CD4-positive, alpha-beta T cell treated with Interleukin-6 for 4 hours (primary cell): Measurements from ENCODE around the gene LEPROT.

Experiments
- DNase-seq: peaks from one replicate; pipeline ENCODE4 v3.0.0-alpha.2; 2020; ENCODE audit warnings: mixed read lengths

LEPROT gene

DNA sequence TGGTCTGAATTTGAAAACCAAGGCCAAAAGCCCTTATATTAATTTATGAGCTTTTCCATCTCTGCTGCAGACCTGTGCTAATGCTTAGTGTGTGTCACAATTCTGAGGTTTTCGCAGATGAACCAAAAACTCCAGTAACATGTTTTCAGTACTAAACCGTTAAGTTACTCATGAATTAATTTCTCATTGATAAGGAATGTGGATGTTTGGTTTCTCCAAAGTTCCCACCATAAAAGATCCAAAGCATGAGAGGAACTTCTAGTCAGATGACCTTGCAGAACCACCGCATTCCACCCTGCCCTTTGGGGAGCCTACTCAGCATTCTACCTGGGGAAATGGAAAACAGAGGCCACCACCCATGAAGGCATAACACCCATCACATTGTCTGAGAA is 7.5 kb upstream of the LEPROT start:
- no peak for DNase-seq

DNA sequence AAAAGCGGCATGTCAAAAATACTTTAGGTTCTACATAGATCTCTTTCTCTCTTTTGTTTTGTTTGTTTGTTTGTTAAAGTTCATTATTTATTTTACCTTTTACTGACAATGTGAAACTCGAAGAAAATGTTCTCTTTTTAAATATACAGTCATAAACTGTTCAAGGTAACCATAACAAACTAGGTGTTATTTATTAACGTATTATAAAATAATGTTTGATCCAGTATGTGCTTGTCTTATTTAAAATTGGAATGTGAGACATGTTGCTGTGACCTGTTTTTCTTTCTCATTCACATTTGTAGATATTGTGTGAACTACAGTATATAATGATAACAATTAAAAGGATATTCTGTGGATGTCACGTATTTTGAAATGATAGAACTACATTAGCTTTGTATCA is 5.9 kb upstream of the LEPROT start:
- DNase-seq: no peak

DNA sequence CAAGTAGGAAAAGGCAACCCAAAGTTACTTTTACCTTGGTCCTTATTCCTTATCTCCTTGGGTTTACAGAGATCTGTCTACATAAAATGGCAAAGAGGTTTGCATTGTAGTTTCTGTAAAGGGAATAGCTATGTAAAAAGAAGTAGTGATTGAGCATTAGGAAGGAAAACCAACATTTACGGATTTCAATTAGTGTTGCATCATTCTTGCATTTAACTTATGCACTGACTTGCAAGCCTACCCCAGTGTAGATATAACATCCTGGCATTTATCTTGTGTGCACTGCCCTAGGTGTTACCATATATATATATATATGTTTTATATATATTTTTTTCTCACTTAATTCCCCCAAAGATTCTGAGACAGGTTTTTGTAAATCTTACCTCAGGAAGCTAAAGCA is 3.7 kb upstream of the LEPROT start:
- DNase-seq: no peak

DNA sequence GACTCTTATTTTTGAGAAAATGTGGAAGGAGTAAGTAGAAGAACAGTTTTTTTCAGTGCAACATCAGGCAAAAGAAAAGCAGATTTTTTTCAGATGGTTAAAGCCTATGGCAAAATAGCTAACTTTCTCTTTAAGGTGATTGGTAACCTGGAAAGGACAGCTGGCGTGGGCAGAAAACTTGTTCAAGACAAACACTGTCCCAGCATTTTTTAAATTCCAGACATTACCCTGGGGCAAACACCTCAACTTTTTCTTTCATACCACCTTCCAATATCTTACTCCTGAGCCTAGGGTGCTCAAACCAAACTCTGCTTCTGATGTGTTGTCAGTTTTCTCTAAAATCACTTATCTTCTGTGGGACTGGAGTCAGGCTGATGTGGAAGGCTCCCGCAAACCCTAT is 2.7 kb upstream of the LEPROT start:
- no peak for DNase-seq

DNA sequence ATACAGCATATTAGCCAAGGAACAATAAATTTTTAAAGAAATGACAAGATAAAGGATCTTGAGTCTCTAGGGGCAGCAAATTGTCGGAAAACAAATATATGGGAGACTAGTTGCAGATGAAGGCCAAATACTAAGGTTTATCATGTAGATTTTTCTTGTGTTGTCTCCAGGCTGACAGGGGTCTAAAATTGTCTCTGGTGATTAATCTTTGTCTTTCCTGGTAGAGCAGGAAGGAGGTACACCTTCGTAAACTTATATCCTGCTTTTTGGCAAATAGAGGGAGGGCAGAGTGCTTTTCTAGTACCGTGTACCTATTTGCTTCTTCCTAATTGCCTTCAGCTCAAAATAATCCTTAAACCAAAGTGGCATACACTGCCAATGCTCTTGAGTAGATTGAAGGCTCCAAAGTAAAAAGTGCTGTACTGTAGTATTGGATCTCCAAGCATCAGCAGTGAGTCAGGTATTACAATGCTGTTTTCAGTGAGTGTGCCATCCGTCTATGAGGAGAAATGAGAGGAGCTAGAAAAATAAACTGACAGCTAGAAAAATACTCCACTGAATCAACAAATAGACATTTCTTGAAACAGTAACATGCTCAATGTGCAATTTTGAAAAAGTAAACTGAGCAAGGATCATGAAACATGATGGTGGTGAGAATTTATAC is 1.8 kb upstream of the LEPROT start:
- DNase-seq: no peak

DNA sequence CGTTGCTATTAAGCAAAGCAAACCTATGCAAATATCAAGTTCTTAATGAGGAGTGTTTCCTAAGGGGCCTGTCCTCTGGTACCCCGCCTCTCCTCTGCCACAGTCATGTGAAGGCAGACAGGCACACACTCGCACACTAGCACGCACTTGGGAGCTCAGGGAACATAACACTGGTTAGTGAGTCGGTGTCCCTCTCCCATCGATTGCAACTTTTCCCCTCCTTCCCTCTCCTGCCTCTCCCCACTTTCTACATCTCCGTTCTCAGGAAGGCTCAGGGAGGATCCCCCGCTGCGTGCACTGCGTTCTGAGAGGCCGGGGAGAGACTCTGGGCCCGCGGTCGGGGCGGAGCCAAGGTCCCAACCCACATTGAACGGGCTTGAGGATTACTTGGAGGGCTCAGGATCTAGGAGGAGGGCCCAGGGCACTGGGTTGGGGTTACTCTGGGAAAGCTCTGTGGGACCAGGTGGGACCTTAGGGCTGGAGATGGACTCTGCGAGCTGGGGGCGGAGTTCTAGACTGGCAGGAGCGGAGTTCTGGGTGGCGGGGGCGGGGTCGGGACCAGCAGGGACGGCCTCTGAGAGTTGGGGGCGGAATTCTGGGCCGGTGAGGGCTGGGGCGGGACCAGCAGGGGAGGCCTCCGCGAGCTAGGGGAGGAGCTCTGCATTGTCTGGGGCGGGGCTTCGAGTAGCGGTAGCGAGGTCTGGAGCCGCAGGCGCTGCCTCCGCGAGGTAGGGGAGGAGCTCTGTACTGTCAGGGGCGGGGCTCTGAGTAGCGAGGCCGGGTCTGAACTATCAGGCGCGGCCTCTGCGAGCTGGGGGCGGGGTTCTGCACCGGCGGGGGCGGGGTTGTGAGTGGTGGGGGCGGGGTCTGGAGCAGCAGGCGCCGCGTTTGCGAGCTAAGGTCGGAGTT is 533 bp upstream of the LEPROT start:
- peak; percentile 99 for DNase-seq

DNA sequence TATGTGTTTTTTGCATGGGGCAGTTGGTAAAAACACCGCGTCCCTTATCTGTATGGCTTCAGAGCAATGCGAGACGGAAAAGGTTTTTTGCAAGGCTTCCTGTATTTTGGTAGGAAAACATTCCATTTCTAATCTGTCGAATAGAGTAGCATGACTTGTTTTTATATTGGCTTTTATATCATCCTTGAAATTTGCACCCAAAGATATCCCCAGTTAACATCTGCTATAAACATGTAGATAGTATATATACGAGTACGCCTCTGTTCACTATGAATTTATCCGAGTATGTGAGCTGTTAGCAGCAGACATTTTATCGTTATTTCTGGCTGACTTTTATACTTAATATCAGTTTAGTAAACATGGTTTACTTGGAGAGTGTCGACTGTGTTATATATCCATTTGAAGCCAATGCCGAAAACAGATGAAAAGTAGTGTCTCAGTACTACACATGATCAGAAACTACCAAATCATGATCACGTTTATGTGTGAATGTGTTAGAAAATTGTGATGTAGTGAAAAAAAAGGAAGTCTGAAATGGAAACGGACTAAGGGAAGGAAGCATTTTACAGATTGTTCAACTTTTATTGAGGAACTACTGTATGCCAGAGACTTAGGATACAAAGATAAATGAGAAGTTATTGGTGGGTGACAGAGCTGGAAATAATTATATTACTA is 1.0 kb downstream of the LEPROT start:
- DNase-seq: peak; percentile 4

DNA sequence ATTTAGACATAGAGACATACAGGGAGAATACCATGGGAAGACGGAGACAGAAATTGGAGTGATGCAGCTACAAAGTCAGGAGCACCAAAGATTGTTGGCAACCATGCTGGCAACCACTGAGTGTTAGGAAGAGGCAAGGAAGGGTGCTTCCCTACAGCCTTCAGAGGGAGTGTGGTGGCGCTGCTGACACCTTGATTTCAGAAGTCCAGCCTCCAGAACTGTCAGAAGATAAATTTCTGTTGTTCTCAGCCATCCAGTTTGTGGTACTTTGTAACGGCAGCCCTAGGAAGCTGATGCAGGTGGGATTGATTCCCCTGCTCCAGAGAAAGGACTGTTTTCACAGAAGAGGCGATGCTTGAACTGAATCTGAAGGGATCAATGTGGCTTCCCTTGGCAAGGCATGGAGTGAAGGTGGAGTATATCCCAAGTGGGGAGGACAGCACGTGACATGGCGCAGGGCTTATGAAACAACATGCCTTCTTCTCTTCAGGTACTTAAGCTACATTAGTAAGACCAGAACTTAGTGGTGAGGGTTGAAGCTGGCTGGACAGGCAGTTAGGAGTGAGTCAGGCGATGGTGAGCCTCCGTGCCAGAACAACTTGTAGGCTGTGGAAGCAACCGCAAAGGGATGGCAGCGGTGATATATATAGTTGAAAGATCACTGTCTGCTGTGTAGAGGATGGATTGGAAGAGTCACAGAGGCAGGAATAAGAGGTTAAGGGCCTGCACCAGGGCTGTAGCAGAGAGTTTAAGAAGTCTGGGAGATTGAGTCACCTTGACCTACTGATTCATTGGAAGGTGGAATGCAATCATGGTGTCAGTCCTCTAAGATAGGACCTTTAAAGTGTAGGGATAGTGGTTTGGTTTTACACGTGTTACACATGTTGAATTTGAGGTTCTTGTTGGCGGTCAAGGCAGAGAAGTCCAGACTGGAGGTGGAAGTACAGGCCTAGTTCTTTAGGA is 2.1 kb downstream of the LEPROT start:
- DNase-seq: no peak

DNA sequence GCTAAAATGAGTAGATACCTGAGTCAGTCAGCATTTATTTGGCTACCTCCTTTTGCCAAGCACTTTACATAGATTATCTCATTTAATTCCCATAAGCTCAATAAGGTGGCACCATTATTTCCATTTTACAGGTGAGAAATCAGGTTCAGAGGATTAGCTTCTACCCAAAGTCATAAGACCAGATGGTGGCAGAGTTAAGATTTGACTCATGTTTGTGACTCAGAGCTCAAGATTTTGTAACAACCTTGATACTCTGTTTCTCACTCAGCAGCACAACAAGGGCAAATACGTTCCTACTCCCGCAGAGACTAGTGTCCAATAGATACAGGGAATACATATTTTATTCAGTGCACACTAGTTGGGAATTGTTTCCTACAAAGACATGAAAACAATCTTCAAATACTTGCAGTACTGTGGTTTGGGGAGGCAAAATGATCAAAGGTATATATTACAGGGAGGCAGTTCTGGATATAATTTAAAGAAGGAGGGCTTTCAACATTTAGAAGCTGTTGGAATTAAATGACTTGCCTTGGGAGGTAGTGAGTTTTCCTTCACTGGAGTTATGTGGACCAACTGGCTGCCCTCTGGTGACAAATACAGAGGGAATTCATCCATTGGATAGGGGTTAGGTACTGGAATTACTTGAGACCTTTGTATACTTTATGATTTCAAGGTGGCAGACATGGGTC is 3.6 kb downstream of the LEPROT start:
- DNase-seq: no peak

DNA sequence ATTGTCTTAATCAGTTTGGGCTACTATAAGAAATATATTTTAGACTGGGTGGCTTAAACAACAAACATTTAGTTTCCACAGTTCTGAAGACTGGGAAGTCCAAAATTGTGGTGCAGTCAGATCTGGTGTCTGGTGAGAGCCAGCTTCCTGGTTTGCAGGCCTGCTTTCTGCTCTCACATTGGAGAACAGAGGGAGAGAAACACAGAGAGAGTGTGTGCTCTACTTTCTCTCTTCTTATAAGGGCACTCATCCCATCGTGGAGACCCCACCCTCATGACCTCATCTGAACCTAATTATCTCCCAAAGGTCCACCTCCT is 4.1 kb downstream of the LEPROT start:
- no peak for DNase-seq

DNA sequence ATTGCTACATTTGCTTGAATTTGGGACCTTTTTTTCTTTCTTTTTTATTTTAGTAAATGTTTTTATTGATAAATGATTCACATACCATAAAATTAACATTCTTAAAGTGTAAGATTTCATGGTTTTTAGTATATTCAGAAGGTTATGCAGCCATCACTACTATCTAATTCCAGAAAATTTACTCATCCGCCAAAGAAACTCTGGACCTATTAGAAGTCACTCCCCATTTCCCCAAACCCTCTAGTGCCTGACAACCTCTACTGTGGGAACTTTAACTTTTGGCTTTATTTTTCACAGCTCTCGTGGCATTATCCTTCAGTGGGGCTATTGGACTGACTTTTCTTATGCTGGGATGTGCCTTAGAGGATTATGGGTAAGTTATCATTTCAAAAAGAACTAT is 4.5 kb downstream of the LEPROT start:
- DNase-seq: no peak

DNA sequence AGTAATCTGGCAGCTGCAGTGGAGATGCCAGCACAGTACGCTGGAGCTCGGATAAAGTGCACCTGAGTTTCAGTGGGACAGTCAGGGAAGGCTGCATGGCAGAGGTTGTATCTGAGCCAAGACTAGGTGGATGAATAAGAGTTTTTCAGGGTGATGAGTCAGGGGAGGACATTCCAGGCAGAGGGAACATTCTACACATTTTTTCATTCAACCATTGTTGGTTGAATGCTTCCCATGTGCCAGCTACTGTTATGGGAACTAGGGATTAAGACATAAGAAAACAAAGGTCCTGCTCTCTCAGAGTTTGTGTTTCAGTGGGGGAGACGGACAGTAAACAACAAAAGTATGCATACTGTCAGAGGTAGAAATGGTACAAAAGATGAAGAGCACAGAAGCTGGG is 5.2 kb downstream of the LEPROT start:
- no peak for DNase-seq

DNA sequence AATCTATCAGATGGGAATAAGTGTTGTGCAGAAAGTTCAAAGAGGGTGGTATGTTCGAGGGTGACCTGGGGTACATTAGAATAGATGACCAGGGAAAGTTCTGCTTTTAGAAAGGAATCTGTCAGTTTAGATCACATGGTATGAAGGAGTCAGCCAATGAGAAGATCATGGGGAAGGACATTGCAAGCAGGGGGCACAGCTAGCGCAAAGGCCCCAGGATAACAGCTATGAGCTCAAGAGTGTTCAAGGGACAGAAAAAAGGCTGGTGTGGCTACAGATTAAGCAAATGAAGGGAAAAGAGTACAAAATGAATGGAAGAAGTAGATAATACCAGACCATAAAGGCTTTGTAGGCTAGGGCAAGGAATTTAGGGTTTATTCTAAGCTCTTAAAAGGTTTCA is 8.6 kb downstream of the LEPROT start:
- DNase-seq: no peak

DNA sequence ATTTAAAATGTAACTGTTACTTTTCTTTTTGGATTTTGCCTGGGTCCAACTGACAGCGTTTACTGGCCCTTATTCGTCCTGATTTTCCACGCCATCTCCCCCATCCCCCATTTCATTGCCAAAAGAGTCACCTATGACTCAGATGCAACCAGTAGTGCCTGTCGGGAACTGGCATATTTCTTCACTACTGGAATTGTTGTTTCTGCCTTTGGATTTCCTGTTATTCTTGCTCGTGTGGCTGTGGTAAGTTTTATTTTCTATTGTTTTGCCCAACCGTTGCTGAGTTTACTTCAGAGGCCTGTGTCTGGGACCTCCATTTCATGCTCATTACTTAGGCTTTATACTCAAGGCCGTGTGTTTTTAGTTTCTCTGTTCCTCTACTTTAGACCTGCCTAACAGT is 9.3 kb downstream of the LEPROT start:
- DNase-seq: no peak

DNA sequence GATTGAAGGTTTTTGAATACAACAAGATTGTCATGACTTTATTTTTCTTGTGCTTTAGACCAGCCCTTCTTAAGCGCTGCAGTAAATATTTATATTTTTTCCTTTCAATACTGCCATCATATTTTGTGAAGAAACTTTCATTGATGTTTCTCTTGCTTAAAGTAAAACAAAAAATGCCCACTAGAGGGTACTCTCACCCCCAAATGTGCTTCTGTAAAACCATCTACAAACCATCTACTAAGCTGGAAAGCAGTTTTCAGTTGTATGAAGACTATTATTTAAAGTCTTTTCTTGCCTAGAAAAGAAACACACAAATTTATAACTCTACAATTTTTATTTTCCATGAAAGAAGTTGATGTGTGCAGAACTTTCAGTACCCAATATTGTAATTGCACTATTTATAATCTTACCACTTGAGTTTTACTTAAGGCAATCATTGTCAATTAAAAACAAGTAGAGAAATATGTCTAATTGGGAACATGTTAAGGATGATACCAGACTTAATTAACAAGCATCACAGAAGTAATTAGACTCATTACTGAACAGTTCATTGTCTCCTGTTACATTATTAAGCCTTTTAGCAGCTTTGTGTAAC is 10.7 kb downstream of the LEPROT start:
- DNase-seq: no peak

DNA sequence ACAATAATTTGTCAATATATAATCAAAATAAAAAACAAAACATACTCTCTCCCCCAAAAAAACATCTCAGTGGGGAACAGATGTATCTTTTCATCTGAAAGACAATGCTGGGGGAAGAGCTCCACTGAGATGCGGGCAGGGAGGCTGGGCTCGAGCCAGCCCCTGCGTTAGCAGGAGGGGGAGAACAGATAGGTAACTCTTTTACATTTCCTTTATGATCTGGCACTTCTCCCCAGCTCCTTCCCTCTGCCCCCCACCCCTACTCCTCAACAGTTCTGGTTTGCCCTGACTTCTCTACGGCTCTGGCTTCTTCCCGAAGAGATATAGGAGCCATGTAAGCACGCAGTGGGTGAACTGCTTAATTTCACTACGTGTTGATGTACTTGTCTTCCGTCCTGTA is 12.4 kb downstream of the LEPROT start:
- DNase-seq: no peak

DNA sequence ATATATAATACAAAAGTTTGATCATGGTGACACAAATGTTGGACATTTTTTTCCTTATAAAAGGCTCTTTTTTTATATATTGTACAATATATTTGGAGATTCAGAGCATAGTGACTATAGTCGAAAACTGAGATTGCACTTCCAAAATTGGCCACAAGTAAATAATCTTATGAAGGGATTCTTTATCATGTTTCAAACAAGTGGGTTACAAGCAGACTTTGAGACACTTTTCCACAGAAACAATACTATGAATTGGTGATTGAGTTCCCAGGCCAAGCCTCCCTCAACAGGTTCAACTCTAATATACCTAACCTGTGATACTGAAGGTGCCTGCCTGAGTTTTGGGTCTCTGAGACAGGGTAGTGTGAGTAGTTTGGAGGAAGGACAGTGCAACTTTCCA is 13.8 kb downstream of the LEPROT start:
- DNase-seq: no peak

DNA sequence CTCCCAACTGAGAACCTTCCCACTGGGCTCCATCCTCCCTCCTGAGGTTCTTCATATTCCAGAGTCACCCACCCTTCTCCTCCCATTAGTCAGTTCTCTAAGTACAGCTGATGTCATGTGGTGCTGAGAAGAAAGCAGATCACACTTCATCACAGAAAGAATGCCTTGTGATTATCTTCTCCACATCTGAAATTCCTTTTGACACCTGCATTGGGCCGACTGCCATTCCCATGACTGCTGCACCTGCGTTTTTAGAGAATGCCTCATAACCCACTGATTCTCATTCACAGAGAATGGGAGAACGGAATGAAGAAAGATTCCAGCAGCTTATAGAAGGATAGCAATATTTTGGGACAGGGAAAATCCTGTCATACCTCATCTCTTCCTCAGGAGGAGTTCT is 14.3 kb downstream of the LEPROT start:
- no peak for DNase-seq

DNA sequence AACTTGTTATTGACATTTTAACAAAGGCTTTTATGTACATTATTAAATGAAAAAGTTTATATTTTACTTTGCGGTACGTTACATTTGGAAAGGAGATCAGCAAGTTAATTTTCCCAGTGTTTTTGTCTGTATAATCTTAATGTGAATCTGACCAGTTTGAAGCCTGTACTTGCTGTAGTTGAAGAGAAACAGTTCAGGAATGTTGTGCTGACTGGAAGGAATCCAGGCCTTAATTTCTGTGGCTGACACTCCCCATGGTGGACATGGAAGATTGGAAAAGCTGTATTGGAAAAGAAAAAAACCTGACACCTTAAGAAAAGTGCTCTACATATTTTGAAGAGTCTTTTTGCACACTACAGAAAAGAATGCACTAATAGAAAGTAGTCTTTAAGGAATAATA is 15.5 kb downstream of the LEPROT start:
- no peak for DNase-seq

DNA sequence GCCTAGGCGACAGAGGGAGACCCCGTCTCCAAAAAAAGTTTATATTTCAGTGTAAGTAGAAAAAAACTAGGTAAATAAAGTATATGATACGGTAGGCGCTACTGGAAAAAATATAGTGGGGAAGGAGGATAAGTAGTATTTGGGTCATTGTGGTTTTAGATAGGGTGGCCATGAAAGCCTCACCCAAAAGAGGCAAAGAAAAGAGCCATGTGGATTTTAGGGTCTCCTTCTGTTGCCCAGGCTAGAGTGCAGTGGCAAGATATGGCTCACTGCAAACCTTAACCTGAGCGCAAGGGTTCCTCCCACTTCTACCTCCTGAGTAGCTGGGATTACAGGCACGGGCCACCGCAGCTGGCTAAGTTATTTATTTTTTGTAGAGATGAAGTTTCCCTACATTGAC is 17.1 kb downstream of the LEPROT start:
- DNase-seq: no peak

DNA sequence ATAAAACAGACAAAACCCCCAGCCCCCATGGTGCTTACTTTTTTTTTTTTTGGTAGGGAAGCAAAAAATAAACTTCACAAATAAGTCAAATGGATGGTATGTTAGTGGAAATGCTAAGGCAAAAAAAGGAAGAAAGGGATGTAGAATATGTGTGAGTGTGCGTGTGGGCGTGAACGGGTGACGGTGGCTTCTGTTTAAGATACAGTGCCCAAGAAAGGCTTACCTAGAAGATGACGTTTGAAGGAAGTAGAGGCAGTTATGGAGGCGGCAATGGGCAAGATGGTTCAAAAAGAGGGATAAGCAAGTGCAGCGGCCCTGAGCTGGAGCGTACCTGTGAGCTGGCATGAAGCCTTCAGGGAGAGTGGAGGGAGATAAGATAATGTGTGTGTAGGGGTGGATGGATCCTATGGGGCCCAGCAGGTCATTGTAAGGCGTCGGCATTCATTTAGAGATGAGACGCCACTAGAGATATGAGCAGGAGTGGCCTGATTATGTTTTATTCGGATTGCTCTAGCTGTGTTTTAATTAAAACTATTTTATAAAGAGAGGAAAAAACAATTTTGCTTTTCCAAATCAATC is 19.9 kb downstream of the LEPROT start:
- no peak for DNase-seq

DNA sequence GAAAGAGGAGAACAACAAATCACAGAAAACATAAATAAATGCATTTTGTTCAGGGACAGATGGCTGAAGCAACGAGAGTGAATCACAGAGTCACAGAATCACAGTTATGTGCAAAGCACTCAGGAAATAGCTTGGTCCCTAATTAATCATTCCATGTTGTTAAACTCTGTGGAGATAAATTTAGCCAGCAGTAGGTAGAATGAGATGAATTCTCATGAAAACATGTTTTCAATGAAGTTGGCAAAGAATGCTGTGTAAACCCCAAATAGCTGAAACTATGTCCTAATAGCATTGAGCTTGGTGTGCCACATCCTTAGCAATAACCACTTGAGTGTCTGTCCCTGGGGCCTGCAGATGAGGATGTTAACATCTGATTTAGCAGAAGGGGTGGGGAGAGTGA is 20.4 kb downstream of the LEPROT start:
- DNase-seq: no peak
